ENCODE measurements around the gene CD101.

- TF ChIP-seq CTCF (IDR thresholded peaks at IDR 0.05) (no peak), POLR2A (IDR thresholded peaks at IDR 0.05) (no peak)
These were observed 47.1 kb upstream of the CD101 start for GRCh38 chr1:116954440-116954839.

All from body of pancreas (tissue), 4 donors.